ENCODE measurements around the gene HOMER2. TPM values are rescaled to one million over a fixed set of nuclear protein-coding genes. Genes with fewer than 3 reads are reported as not detected.
"Not testable (repeated sequence)": the region's sequence is repeated elsewhere in the genome, so short reads cannot be mapped to it uniquely, and the experiment has no call there.

HOMER2 gene
- polyA plus RNA-seq, 4 donors, result 25.9 to 28.3 (median 27.7) TPM

DNA sequence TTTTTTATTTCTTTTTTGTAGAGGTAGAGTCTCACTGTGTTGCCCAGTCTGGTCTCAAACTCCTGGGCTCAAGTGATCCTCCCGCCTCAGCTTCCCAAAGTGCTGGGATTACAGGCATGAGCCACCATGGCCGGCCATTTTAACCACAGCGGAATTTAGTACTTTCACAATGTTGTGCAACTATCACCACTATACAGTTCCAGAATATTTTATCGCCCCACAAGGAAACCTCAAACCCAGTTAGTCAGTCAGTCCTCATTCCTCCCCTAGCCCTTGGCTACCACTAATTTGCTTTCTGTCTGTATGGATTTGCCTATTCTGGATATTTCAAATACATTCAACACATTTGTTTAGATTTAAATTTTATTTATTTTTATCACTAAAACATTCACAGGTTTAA is 15.5 kb upstream of the HOMER2 start:
- DNase-seq (ENCODE audit: low read depth in 4 of 4, low spot score in 3 of 4), result no peak

DNA sequence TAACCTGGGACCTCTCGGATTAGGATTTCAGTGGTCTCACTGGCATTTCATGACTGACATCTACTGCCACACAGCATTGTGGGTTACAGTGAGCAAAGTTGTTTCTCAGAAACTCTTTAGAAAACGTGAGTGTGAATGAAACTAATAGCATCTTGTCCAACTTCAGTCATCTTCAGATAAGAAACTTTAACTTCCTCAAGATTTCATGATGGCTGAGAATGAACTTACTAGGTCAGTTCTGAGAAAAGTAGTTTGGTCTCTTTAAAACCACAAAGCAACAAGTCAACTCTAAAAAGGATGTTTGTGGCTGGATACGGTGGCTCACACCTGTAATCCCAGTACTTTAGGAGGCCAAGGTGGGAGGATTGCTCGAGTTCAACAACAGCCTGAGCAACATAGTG is 14.2 kb upstream of the HOMER2 start:
- DNase-seq (ENCODE audit: low read depth in 4 of 4, low spot score in 3 of 4), result no peak

DNA sequence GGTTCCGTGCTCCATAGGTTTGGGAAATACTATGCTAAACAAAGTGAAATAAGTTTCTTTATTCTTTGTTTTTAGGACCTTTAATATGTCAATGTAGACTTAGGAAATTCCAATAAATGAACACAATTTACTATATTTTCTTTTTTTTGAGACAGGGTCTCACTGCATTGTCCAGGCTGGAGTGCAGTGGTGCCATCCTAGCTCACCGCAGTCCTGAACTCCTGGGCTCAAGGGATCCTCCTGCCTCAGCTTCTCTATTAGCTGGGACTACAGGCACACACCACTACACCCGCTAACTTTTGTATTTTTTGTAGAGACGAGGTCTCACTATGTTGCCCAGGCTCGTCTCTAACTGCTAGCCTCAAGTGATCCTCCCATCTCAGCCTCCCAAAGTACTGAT is 12.4 kb upstream of the HOMER2 start:
- no peak for DNase-seq (ENCODE audit: low read depth in 4 of 4, low spot score in 3 of 4)

DNA sequence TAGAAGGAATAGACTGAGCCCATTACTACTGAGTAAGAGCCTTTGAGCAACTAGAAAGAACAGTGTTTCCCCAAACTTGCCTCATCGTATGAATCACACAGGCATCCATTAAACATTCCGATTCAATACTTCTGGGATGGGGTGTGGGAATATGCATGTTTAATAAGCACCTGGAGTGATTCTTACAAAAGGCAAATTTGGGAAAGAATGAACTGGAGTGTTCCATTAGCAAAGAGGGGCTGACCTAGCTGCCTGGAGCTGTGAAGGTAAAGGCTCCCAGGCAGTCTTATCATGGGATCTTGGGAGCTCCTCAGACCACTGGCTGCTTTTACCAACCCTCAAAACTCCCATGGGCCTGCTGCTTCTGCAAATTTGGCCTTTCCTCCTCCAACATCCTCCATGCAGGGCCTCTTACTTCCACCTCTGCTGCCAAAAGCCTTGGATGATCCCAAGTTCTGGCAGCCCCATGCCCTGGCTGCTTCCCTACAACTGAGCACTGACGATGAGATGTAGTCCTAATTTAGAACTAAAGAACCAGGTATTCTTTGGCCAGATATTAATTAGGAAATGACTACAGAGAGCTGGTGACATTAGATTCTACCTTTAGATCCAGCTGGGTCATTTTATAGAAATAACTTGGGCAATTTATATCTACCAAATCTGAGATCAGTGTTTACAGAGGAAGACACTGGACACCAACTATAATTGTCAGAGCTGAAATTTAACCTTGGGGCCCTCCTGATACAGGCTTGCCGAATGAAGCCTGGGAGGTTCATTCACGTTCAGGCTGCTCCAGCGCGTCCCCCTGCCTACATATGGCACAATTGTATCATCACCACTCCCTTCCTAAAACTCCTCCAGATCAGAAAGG is 11.2 kb upstream of the HOMER2 start:
- no peak for DNase-seq (ENCODE audit: low read depth in 4 of 4, low spot score in 3 of 4)

DNA sequence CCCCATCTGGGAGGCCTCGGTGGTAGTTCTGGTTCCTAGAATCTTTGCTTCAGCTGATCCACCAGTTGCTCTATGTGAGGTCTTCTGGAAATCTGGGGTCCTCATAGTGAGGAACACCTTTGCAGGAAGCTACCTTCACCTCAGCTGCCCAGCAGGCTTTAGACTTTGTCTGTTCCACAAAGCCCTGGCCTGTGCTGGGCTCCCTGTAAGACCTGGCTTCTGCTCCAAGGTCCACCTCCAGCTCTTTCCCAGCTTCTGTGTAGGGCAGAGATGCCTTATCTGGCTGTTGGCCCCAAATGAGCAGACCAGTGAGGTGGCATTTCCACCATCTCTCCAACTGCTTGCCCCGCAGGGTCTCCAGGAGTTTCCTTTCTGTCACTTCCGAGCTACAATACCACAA is 8.2 kb upstream of the HOMER2 start:
- DNase-seq (ENCODE audit: low read depth in 4 of 4, low spot score in 3 of 4), result no peak

DNA sequence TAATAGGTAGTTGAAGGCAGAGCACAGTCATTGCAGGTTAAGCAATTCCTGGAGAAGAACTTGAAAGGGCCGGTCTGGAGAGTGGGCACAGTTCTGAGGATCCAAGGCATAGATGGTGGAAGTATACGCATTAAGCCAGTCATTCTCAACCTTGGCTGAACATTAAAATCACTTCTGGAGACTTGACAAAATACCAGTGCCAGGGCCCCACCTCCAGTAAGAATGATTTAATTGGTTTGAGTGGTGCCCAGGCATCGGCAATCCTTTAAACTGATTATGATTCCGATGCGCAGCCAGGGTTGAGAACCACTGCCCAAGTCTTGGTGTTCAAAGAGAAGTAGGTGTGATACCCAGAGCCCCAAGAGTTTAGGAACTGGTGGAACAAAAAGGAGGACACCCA is 6.9 kb upstream of the HOMER2 start:
- no peak for DNase-seq (ENCODE audit: low read depth in 4 of 4, low spot score in 3 of 4)

DNA sequence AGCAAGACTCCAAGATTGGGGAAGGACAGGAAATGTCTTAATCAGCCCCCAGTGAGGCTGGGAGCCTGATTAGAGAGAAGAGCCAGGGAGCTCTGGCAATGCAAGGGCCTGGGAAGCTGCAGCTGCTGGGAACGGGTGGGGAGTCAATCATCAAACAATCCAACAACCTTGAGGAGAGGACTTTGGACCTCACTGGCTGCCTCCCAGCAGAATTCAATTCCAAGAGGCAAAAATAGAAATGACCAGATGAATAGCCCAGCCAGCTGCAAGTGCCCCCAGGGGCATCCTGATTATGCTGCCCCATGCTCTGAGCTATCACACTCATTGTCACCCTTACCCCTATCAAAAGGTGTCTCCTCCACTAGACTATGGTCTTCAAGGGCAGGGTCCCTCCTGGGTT is 6.1 kb upstream of the HOMER2 start:
- DNase-seq (ENCODE audit: low read depth in 4 of 4, low spot score in 3 of 4), result no peak

DNA sequence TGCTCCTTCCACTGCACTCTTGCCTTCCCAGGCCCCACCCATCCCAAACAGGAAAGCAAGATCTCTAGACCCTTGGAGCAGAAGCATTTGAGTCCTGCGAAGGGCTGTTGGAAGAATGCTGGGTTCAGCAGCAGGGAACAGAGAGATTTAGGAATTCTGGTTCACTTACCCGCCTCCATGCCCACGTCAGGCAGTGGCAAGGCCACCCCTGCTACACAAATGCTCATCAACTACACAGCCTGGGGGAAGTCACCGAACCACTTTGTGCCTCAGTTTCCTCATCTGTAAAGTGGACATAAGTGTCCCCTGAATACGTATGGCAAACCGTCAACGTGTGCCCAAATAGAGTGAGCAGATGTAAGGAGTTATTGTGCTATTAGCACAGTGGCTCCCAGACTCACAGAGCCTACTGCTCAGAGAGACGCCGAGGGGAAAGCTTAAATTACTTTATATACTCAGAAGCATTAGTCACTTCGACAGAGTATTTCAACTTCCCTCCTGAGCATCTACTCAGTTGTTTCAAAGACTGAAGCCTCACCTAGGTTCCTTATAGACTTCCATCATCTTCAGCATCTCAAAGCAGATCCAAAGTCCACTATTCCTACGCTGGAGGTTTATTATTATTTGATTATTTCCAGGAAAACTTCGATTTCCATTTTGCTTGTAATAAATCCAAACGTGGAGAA is 905 bp downstream of the HOMER2 start:
- DNase-seq (ENCODE audit: low read depth in 4 of 4, low spot score in 3 of 4), result no peak

DNA sequence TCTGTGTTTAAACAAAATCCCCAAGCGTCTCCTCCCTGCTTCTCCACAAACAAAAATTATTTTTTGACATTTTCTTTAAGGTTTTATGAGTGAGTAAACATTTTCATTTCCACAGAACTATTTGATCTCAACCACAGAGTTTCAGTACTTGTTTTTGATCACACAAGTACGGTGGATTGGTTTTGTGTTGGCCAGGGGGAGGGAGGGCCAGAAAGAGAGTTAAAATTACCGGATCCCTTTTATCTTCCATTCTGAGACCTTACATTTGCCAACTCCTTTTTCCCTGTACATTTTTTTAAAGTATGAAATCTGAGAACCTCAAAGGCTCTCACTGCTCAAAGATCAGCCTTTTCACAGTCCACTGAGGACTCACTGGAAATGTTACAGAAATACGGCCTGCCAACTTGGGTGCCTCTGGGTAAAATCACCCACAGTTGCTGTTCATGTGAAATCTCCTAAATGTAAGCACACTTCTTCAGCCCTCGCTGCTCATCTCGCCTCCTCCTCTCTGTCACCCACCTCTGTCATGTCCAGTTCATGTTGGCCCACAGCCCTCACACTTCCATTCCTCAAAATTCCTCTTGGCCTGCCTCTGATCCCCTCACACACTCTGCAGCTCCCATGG is 1.7 kb downstream of the HOMER2 start:
- DNase-seq (ENCODE audit: low read depth in 4 of 4, low spot score in 3 of 4), result no peak

DNA sequence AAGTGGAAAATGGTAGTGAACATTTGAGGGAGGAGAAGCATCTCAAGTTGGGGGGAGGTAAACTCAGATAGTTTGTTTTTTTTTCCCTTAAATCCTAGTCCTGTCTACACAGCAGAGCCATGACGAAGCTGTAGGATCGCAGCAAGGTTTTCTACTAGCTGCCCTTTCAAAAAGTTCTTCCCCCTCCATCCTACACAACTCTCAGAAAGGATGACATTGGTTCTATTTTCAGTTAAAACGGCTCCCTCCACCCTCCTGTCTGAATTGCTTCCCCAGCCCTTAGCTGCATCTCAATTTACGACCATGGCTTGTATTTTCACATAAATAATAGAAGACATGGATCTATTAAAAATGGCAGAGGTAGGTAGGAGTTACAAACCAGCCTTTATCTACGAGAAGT is 2.2 kb downstream of the HOMER2 start:
- no peak for DNase-seq (ENCODE audit: low read depth in 4 of 4, low spot score in 3 of 4)

DNA sequence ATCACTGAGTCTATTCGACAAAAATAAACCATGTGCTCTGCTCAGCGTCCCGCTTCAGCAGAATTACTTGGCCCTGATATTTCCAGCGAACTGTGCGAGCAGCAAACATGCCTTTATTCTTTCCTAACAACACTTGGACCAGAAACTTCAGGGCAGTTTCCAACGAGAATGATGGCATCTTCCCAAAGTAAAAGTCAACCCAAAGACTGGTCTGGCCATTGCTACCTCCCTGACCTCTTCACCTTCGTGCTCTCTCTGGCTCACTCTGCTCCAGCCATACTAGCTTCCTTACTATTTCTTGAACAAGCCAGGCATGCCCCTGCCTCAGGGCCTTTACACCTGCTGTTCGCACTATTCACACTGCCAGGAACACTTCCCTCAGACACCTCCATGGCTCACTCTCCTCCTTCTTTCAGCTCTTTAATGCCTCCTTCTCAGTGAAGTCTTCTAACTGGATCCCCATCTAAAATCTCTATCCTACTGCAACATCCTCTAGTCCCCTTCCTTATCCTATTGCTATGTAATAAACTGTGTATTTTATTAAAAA is 6.3 kb downstream of the HOMER2 start:
- DNase-seq (ENCODE audit: low read depth in 4 of 4, low spot score in 3 of 4), result no peak

DNA sequence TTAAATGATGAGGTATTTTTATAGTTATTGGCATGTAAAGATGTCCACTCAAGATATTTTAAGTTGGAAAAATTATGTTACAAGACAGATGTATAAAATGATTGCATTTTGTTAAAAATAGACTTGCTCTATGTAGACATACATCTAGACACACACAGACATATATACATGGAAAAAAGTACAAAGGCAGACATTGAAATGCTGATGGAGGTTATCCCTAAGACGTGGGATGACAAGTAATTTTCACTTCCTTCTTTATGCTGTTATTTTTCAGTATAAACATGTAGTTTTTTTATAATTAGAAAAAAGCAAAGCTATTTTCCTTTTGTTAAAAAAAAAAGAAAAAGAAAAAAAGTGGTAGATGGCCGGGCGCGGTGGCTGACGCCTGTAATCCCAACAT is 7.2 kb downstream of the HOMER2 start:
- DNase-seq (ENCODE audit: low read depth in 4 of 4, low spot score in 3 of 4), result no peak

DNA sequence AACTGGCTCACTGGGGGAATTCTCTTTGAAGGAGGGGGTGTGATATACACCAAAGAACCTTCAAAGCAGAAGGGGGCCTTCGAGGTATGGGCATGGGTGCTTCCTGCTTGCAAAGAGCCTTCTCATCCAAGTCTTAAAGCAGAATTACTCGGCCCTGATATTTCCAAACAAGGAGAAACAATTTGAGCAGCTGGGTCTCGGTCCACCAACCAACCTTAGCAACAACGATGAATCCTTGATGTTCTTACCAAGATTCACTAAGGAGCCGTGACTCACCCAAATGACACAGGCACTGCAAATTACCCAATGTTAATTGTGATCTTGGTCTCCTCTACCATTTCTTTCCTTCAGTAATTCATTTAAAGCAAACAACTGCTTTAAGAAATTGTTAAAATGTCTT is 7.7 kb downstream of the HOMER2 start:
- DNase-seq (ENCODE audit: low read depth in 4 of 4, low spot score in 3 of 4), result no peak

DNA sequence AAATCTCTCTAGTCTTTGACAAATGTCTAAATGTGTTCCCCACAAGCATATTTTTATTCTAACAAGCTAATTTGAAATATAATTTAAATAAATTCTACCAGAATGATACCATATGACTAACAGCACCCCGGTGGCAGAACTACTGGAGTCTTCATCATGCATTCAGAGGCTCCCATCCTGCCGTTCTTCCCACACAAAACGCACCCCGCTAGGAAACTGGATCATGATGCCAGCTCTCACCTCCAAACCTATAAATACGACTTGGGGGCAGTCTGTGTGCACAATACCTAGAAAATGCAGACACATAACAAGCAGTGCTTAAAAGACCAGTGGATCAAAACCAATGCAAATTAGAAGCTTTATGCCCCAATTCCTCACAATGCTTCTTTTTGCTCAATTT is 8.5 kb downstream of the HOMER2 start:
- DNase-seq (ENCODE audit: low read depth in 4 of 4, low spot score in 3 of 4), result no peak

DNA sequence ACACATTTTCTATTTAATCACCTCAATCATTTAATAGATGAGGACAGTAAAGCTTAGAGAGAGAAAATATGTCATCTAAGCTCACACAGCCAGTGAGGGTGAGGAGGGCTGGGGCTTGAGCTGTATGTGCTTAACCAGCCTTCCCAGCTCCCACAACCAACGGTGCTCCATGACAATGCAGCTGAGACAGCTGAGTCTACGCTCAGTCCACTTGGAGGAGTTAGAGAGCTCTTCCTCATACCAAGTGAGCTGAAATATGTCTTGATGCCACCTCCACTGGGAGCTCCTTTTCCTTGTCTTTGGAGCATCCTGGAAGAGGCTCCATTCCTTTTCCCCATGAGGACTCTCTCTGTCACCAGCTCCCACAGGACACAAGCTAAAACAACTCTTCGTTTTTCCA is 9.3 kb downstream of the HOMER2 start:
- no peak for DNase-seq (ENCODE audit: low read depth in 4 of 4, low spot score in 3 of 4)

DNA sequence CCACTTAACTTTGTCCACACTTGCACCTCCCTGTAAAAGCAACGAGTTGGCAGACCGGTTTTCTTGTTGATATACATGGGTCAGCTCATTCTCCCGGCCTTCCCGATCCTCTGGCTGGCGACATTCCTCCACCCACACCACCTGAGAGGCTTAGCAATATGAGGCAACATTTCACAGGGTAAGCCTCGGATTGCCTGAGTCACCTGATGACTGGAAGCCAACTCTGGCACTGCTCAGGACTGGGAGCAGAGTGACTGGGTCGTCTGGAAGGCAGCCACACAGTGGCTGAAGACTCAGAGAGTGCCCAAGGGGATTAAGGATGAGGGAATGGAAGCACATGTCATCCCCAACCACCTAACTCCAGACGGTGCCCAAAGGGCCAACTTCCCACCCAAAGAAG is 9.8 kb downstream of the HOMER2 start:
- no peak for DNase-seq (ENCODE audit: low read depth in 4 of 4, low spot score in 3 of 4)

DNA sequence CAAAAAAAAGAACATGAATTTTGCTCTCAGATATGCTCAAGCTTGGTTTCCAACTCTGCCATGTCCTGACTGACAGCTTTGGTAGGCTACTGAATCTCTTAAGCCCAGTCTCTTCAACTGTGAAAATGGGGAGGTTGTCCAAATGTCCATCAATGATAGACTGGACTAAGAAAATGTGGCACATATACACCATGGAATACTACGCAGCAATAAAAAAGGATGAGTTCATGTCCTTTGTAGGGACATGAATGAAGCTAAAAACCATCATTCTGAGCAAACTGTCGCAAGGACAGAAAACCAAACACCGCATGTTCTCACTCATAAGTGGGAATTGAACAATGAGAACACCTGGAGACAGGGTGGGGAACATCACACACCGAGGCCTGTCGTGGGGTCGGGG is 12.8 kb downstream of the HOMER2 start:
- not testable (repeated sequence) for DNase-seq (ENCODE audit: low read depth in 4 of 4, low spot score in 3 of 4)

DNA sequence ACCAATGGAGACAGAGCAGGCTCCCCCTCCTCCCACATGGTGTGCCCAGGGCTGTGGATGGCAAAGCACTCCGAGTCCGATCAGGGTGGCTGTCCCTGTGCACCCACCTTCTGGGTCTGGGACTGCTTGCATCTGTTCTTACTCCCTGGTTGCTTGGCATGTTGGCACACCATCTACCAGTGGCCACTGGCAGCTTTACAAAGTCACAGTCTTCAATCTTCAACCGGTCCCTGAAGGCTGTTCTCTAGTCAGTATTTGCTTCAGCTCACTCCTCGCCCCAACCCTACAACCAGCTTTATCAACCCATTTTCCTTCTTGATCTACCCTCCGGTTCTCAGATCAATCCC is 14.8 kb downstream of the HOMER2 start:
- DNase-seq (ENCODE audit: low read depth in 4 of 4, low spot score in 3 of 4), result no peak

DNA sequence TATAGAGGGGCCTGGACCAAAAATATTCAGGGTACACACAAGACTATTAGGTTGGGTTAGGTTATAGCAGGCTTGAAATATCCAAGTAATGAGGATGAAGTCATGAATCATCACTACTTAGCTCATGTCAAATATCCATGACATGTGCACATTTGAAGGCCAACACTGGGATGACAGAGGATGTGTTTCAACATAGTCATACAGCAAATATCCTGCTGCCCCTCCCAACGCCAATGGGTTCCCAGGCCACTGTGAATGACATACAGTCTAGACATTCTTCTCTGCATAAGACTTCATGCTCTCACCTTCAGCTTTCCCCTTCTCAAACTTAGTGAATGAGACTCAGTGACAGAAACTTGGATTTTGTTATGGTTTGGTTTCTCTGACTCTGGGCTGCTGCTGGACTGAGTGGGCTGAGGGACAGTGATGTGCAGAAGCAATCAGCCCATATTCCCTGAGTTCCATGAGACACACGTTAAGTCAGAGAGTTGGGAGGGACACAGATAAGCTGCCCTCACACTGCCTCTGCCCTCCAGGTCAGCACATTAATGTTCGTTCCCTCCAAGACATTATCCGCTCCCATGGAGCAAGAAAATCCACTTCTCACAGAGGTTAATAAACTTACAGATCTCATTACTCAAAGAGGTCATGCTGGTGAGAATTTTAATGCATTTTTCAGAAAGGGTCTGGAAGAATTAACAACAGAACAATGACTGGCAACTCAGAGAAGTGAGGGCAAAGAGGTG is 15.4 kb downstream of the HOMER2 start:
- DNase-seq (ENCODE audit: low read depth in 4 of 4, low spot score in 3 of 4), result no peak

DNA sequence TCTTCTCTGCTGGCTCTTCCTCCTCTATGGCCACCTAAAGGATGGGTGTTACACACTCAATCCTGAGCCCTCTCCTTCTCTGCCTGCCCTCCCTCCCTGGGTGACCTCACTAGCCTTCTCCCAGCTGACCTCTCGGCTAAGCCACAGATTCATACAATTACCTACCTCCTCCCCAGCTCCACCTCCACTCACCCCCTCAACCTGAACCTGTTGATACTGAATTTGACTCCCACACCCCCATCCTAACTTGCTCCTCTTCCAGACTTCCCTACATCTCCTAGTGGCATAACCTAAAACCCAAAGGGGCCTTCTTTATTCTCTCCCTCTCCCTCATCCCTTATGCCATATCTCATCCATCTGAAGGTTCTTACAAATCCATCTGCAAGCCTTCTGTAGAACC is 17.1 kb downstream of the HOMER2 start:
- DNase-seq (ENCODE audit: low read depth in 4 of 4, low spot score in 3 of 4), result no peak
